IPS DF 6.9 (cell line): ENCODE measurements around the gene STK16.
"Not testable (repeated sequence)": the region's sequence is repeated elsewhere in the genome, so short reads cannot be mapped to it uniquely, and the experiment has no call there.

Experiments used
- DNase-seq: peaks from one replicate; pipeline ENCODE4 v3.0.0-alpha.2; 2013; ENCODE audit warnings: low read depth, low spot score
- H3K27ac ChIP-seq: one replicate; pipeline ENCODE4 v1.5.1; 2013; ENCODE audit warnings: low read length, control low read depth
- H3K27me3 ChIP-seq: 2 replicates; pipeline ENCODE4 v1.6.1; 2013; ENCODE audit warnings: mild to moderate bottlenecking, low read length; ENCODE audit not compliant: control insufficient read depth, insufficient read depth
- H3K36me3 ChIP-seq: 2 replicates; pipeline ENCODE4 v1.6.1; 2013; ENCODE audit warnings: low read length; ENCODE audit not compliant: control insufficient read depth, insufficient read depth
- H3K4me1 ChIP-seq: 2 replicates; pipeline ENCODE4 v1.6.1; 2013; ENCODE audit warnings: low read length; ENCODE audit not compliant: control insufficient read depth, insufficient read depth
- H3K4me3 ChIP-seq: 2 replicates; pipeline ENCODE4 v1.5.1; 2013; ENCODE audit warnings: mild to moderate bottlenecking, low read length
- H3K9me3 ChIP-seq: 2 replicates; pipeline ENCODE4 v1.6.1; 2013; ENCODE audit warnings: low read length, inconsistent platforms; ENCODE audit not compliant: control insufficient read depth, insufficient read depth
- WGBS: extraction: QIAGEN DNeasy Blood & Tissue Kit; methylation state at CpG from one replicate; pipeline ENCODE4 v1.1.7; 2013; ENCODE audit warnings: mixed read lengths, missing lambda C conversion rate; ENCODE audit not compliant: insufficient read length, insufficient coverage; 5-methylcytosine and 5-hydroxymethylcytosine counted together

STK16 gene

GRCh38 chr2:219245148-219245898 lies at the start of gene STK16, which contains the start of gene GLB1L:
TSS of gene STK16 (plus strand) at chr2:219245479. CDS start at chr2:219246000, 521 bp downstream.
TSS of gene GLB1L (minus strand) at chr2:219245444. CDS start at chr2:219243573, 1,871 bp downstream.
- no peak within 1 kb of the TSS for H3K27ac ChIP-seq
- peaks cover 2% of the 10 kb centered on the region; the same call in 1 of the 2 replicates for H3K4me1 ChIP-seq

DNA sequence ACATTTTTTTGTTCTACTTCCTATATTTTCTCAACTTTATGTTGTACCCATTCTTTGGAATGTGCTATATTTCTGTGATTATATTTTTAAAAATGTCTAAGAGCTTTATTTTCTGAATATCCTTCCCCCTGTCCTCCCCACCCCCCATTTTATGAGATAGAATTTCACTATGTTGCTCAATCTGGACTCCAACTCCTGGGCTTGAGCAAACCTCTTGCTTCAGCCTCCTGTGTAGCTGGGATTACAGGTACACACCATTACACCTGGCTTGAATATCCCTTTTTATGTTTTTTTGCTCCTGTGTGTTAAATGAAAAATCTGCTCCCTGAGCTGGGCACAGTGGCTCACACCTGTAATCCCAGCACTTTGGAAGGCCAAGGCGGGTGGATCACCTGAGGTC lies 47.9 kb upstream of the STK16 start:
- H3K4me3 ChIP-seq: no peak overlapping the region
- no peaks in the 10 kb centered on the region for H3K9me3 ChIP-seq
- no peaks in the 10 kb centered on the region for H3K27me3 ChIP-seq
- no peaks in the 10 kb centered on the region for H3K4me1 ChIP-seq
- WGBS: no CpG with 5 or more reads among the region's 1 CpG
- no peaks in the 10 kb centered on the region for H3K36me3 ChIP-seq
- no peak for DNase-seq
- no peak overlapping the region for H3K27ac ChIP-seq

More at GRCh38 chr2:219245148-219245898, at the start of gene STK16, which contains the start of gene GLB1L:
- H3K9me3 ChIP-seq: no peaks in the 10 kb centered on the region
- peak within 1 kb of the TSS; percentile 63 for H3K4me3 ChIP-seq
- WGBS: no CpG with 5 or more reads among the region's 46 CpGs
- peaks cover under 1% of the 10 kb centered on the region for H3K36me3 ChIP-seq
- DNase-seq: peak; percentile 88
- H3K27me3 ChIP-seq: no peaks in the 10 kb centered on the region

GRCh38 chr2:219198974-219199373 lies 46.3 kb upstream of the STK16 start:
- WGBS: no CpG with 5 or more reads among the region's 5 CpGs
- no peaks in the 10 kb centered on the region for H3K36me3 ChIP-seq
- no peak overlapping the region for H3K4me3 ChIP-seq
- DNase-seq: no peak
- H3K27me3 ChIP-seq: no peaks in the 10 kb centered on the region
- H3K27ac ChIP-seq: no peak overlapping the region
- no peaks in the 10 kb centered on the region for H3K4me1 ChIP-seq
- H3K9me3 ChIP-seq: no peaks in the 10 kb centered on the region

DNA sequence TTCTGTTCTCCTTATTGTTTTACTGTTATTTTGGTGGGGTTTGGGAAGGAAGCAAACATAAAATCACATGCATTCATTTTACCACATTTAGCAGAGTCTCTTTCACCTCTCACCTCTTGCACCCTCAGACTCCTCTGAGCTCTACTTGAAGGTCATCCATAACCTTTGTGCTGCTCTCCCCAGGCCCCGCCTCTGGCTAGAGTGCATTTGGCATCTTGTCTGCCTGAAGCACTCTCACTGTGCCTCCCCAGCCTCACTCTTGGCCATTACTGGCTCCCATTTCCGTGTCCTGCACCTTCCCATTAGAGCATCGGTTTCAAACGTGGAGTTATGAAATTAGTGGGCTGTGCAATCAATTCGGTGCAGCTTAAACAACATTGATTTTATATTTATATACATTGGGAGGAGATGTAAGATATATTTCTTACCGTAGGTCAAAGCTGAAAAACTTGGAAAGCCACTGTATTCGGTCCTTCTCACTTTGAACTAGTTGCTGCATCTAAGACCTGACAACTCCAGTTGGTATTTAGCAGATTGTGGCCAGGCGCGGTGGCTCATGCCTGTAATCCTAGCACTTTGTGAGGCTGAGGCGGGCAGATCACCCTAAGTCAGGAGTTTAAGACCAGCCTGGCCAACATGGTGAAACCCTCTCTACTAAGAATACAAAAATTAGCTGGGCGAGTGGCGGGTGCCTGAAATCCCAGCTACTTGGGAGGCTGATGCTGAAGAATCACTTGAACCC lies 45.6 kb upstream of the STK16 start:
- Histone ChIP-seq H3K27me3 (no peaks in the 10 kb centered on the region), H3K9me3 (no peaks in the 10 kb centered on the region), H3K4me3 (no peak overlapping the region), H3K4me1 (no peaks in the 10 kb centered on the region), H3K36me3 (no peaks in the 10 kb centered on the region), H3K27ac (no peak overlapping the region)
- no CpG with 5 or more reads among the region's 12 CpGs for WGBS
- DNase-seq: no peak

- not testable (repeated sequence) for H3K4me1 ChIP-seq, H3K4me3 ChIP-seq, H3K9me3 ChIP-seq, H3K27me3 ChIP-seq, DNase-seq, H3K36me3 ChIP-seq, H3K27ac ChIP-seq
- WGBS: no CpG with 5 or more reads among the region's 26 CpGs
Observed at GRCh38 chr2:219200502-219201326, 44.6 kb upstream of the STK16 start.

DNA sequence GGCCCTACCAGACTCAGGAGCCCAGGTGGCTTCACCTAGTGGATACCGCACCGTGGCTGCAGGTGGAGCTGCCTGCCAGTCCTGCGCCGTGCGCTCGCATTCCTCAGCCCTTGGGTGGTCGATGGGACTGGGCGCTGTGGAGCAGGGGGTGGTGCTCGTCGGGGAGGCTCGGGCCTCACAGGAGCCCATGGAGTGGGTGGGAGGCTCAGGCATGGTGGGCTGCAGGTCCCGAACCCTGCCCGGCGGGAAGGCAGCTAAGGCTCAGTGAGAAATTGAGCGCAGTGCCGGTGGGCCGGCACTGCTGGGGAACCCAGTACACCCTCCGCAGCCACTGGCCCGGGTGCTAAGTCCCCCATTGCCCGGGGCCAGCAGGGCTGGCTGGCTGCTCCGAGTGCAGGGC lies 43.9 kb upstream of the STK16 start:
- not testable (repeated sequence) for H3K4me3 ChIP-seq, DNase-seq, H3K27ac ChIP-seq, H3K36me3 ChIP-seq, H3K9me3 ChIP-seq, H3K4me1 ChIP-seq, H3K27me3 ChIP-seq
- WGBS: no CpG with 5 or more reads among the region's 21 CpGs

- H3K4me3 ChIP-seq: no peak overlapping the region
- H3K4me1 ChIP-seq: 0 out of 2 replicates have a peak, but pooled peaks cover 1% of the 10 kb centered on the region
- no CpG with 5 or more reads among the region's 7 CpGs for WGBS
- no peaks in the 10 kb centered on the region for H3K36me3 ChIP-seq
- no peak overlapping the region for H3K27ac ChIP-seq
- no peaks in the 10 kb centered on the region for H3K27me3 ChIP-seq
- no peaks in the 10 kb centered on the region for H3K9me3 ChIP-seq
- DNase-seq: no peak
Observed at GRCh38 chr2:219204425-219205164, 40.7 kb upstream of the STK16 start.

GRCh38 chr2:219205165-219205538 lies 40.1 kb upstream of the STK16 start:
- H3K36me3 ChIP-seq: no peaks in the 10 kb centered on the region; the same call in 1 of the 2 replicates
- no peaks in the 10 kb centered on the region for H3K27me3 ChIP-seq
- DNase-seq: no peak
- no peaks in the 10 kb centered on the region for H3K9me3 ChIP-seq
- no peak overlapping the region for H3K4me3 ChIP-seq
- no CpG with 5 or more reads among the region's 5 CpGs for WGBS
- H3K27ac ChIP-seq: no peak overlapping the region
- 0 out of 2 replicates have a peak, but pooled peaks cover 1% of the 10 kb centered on the region for H3K4me1 ChIP-seq

DNA sequence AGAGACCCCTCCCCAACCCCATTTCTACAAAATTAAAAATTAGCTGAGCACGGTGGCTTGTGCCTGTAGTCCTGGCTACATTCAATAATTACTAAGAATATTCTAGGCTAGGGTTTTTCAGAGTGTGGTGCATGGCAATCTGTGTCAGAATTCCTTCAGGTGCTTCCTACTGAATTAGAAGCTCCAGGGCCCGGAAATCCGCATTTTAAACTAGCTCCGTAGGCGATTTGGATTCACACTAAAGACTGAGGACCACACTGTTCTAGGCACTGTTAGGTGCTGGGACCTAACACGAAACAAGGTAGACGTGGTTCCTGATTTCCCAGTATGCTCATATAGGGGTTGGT lies 39.3 kb upstream of the STK16 start:
- peak overlapping the region; percentile 73; the same call in 1 of the 2 replicates for H3K4me3 ChIP-seq
- no peaks in the 10 kb centered on the region for H3K9me3 ChIP-seq
- H3K4me1 ChIP-seq: 0 out of 2 replicates have a peak, but pooled peaks cover 1% of the 10 kb centered on the region
- H3K36me3 ChIP-seq: peaks cover 4% of the 10 kb centered on the region
- no peaks in the 10 kb centered on the region for H3K27me3 ChIP-seq
- H3K27ac ChIP-seq: no peak overlapping the region
- no CpG with 5 or more reads among the region's 7 CpGs for WGBS
- no peak for DNase-seq
